HK-2 (cell line): ENCODE measurements around the gene IKBKG.
"Not testable (repeated sequence)": the region's sequence is repeated elsewhere in the genome, so short reads cannot be mapped to it uniquely, and the experiment has no call there.

Source experiments
- DNase-seq: peaks from one replicate; pipeline ENCODE4 v3.0.0-alpha.2; 2018; ENCODE audit not compliant: unreplicated experiment

Gene IKBKG, protein sequence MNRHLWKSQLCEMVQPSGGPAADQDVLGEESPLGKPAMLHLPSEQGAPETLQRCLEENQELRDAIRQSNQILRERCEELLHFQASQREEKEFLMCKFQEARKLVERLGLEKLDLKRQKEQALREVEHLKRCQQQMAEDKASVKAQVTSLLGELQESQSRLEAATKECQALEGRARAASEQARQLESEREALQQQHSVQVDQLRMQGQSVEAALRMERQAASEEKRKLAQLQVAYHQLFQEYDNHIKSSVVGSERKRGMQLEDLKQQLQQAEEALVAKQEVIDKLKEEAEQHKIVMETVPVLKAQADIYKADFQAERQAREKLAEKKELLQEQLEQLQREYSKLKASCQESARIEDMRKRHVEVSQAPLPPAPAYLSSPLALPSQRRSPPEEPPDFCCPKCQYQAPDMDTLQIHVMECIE

DNA sequence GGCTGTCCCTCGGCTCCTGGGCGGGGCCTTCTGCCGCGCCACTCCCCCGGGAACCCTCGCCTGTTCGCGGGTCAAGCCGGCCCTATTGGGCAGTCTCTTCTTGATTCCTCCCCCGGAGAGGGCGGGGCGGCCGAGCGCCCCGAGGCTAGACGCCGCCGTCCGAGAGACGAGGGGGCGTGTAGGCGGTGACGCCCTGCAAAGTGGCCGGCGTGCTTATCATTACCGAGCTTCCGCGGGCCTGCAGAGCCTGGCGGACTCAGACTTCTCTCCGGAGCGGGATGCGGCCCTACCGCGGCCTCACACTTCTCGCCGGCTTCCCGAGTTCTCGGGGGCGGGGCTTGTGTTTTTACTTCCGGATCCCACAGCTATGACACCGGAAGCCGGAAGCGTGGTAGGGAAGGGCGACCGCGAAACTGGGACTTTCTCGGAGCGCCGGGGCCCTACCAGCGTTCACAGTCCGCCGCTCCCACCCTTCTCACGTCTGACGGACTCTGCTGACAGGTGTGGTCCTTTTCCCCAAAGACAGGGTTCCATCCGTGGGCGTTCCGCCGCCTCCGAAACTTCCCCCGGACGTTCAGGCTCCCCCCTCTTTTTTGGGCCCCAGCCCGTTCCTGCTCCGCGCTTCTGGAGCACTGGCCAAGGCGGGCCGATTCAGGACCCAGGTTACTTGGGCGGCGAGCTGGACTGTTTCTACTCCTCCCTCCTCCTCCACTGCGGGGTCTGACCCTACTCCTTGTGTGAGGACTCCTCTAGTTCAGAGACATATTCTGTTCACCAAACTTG, at the start of gene IKBKG:
IKBKG (plus strand) TSS at position 376 of the 783 bp plus-strand sequence. CDS start 4,383 bp downstream, outside the sequence.
- peak; percentile 92 for DNase-seq

DNA sequence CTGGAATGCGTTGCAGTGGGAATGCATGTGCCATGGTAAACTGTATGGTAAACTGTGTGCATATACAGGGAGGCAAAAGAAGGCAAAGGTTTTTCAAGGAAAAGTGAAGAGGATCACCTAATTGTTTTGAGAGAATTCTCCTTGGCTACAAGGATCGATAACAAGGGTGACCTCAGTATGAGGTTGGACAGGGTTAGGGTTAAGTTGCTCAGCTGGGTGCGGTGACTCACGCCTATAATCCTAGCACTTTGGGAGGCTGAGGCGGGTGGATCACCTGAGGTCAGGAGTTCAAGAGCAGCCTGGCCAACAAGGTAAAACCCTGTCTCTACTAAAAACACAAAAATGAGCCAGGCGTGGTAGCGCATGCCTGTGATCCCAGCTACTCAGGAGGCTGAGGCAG, 46.0 kb upstream of the IKBKG start:
- DNase-seq = not testable (repeated sequence)

DNA sequence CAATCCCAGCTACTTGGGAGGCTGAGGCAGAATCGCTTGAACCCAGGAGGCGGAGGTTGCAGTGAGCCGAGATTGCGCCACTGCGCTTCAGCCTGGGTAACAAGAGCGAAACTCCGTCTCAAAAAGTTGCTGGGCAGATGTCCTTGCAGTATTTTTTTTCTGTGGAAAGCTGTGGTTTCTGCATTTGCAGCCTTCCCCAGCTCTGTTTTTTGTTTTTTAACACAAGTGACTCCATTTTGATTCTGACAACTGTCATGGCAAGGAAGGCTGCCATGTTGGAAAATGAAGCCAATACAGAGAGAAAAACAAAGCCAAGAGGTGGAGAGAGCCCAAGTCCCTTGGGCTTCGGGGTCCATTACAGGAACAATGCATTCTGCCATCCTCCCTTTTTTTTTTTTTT, 45.3 kb upstream of the IKBKG start:
- no peak for DNase-seq

DNA sequence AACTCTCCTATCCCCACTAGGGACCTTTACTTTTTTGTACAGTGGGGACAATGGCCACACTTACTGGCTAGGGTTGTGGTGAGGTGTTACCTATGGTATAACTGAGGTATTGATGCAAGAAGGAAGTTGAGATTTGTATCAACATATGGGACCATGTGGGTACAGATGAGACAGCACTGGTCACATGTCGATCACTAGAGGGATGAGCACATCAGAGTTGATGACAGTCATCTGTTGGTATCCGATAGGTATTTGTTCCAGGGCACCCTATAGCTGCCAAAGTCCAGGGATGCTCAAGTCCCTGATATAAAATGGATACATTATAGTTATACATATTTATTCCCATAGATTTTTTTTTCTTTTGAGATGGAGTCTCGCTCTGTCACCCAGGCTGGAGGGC, 44.4 kb upstream of the IKBKG start:
- no peak for DNase-seq

DNA sequence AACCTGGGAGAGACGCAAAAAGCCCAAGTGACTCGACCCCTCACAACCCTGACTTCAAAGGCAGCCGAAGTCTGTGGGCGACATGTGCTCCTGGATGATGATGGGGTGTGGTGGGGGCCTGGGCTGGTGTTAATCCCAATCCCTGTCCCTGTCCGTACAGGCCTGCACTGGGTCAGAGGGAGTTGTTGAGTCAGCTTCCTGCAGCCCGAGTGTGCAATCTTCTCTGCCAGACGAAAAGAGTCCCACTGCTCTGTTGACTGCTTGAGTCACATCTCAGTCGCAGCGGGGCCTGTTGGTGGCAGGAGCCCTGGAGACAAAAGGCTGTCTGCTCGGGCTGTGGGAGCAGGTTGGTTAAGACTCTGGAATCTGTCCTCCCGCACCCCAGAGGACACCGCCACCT, 41.7 kb upstream of the IKBKG start:
- peak; percentile 57 for DNase-seq

DNA sequence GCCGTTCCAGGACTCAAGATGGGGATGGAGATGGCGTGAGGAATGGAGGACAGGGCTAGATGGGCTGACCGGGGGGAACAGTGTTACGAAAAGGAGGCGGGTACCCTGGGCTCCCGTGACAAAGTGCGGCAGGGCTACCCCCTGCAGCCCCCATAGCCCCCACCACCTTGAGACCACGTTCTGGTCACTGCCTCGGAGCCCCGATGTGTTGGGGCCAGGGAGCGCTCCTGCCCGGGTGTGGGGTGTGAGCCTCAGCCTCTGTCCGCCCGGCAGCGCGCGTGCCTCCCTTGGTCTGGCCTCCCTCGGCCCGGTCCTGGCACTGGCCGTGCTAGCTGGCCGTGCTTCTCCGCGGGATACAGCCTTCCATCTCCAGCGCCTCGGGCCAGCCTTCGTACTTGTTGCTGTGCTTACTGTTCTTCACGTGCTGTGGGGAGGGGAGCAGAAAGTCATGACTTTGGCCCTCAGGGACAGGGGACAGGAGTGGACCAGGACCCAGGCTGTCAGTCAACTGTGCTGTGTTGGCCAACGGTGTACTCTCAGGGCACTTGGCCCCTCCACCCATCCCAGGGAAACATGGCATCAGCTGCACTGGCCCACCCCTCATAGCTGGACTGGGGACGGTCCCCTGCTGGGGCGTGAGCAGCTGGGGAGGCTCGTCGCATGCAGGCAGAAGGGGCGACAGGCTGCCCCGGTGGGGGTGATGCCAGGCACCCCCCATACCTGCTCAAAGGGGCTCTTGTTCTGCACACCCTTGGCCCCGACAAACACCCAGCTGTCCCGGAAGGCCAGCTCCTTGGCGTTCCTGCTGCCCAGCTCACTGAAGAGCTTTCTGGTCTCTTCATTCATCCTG, 40.7 kb upstream of the IKBKG start:
- no peak for DNase-seq

DNA sequence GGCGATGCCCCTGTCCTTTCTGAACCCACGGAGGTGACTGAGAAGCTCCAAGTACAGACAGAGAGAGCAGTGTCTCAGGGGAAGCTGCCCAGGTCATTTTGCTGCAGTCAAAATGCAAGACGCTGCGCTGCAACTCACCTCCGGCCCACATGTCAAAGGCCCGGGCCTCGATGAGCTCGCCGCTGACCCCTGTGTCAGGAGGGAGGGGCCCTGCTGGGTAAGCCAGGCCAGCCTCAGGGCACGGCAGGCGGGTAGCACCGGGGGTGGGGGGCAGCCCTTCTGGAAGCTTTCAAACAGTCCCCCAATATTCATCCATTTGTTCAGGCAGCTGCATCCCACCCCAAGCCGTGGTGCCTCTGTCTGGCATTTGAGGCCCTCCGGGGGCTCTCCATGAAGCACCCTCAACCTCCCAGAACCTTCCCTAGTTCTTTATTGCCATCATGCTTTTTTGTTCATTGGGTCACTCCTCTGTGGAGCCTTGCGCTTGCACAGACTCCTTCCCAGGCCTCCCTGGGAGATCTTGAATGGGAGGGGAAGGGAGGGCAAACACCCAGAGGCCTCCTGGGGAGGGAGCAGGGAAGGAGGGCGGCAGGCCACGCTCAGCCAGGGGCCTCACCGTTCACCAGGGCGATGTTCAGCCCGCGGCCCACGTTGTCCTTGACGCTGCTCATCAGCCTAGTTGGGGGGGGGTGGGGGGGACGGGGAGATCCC, 39.6 kb upstream of the IKBKG start:
- DNase-seq = no peak

DNA sequence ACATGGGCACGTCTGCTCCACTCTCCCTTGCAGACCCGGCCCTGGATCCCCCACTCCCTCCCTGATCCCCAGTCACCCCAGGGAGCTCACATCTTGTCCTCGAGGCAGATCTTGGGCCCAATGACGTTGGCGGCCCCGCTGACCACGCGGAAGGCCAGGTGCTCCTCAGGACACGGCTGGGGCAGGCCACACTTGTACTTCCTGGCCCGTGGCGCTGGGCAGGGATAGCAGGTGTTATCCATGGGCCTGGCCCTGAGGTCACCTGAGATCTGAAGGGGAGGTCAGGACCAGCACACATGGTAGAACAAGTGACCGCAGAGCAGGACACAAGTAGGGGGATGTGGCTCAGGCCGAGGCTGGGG, 39.1 kb upstream of the IKBKG start:
- no peak for DNase-seq

DNA sequence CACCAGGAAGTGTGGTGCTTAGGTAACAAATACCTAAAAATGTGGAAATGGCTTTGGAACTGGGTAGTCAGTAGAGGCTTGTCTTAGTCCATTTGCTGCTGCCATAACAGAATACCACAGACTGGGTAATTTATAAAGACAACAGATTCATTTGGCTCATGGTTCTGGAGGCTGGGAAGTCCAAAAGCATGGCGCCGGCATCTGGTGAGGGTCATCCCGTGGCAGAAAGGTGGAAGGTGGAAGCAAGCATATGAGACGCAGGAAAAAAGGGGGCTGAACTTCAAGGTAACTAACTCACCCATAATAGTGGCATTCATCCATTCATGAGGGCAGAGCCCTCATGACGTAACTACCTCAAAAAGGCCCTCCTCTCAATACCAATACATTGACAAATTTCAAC, 38.0 kb upstream of the IKBKG start:
- DNase-seq = no peak

DNA sequence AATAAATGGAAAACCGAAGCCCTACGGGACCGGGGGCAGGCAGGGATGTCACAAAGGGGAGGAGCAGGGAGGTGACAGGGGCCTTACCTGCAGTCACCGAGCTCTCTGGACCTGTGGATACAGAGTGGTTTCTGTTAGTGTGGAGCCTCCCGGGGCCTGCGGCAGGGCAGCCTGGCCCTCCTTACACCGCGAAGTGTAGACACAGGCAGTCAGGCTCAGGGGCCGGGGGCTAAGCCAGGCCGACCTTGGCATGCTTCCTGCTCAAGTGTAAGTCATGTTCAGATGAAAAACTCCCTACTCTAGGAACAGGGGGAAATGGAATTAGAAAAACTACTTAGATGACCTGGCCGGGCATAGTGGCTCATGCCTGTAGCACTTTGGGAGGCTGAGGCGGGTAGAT, 35.7 kb upstream of the IKBKG start:
- no peak for DNase-seq

DNA sequence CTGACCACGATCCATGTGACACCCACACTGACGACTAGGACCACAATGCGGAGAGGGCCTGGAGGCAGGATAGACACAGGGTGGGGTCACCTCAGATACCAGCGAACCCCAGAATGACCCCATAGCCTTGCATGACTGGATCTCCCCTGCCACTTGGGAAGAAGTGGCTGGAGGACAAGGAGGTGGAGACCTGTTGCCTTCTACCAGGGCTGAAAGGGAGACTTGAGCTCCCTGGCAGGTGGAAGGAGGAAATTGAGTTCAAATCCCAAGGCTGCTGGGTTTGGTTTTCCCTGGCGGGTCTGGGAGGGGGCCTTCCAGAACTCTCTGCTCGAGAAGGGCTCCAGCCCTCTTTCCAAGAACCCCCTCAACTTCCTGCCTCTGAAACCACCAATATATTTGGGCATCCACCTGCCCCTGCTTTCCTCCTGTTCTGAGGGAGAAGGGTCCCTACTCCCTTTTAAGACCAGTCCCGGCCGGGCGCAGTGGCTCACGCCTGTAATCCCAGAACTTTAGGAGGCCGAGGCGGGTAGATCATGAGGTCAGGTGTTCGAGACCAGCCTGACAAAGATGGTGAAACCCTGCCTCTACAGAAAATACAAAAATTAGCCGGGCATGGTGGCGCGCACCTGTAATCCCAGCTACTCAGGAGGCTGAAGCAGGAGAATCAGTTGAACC, 34.4 kb upstream of the IKBKG start:
- no peak for DNase-seq

DNA sequence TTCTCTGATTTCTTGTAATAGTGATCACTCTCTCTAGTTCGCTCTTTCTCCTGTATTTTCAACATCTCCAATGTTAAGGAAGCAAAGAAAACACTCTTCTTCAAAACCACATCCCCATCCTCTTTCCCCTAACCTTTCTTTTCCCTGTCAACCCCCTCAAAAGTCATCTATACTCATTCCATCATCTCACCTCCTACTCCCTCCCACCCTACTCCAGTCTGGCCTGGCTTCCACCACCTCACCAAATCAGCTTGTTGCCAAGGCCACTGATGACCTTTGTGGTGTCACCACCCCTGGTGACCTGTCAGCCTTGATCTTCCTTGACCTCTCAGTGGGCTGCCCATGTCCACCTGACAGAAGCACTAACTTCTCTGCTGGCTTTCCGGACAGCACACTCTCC, 33.7 kb upstream of the IKBKG start:
- no peak for DNase-seq

DNA sequence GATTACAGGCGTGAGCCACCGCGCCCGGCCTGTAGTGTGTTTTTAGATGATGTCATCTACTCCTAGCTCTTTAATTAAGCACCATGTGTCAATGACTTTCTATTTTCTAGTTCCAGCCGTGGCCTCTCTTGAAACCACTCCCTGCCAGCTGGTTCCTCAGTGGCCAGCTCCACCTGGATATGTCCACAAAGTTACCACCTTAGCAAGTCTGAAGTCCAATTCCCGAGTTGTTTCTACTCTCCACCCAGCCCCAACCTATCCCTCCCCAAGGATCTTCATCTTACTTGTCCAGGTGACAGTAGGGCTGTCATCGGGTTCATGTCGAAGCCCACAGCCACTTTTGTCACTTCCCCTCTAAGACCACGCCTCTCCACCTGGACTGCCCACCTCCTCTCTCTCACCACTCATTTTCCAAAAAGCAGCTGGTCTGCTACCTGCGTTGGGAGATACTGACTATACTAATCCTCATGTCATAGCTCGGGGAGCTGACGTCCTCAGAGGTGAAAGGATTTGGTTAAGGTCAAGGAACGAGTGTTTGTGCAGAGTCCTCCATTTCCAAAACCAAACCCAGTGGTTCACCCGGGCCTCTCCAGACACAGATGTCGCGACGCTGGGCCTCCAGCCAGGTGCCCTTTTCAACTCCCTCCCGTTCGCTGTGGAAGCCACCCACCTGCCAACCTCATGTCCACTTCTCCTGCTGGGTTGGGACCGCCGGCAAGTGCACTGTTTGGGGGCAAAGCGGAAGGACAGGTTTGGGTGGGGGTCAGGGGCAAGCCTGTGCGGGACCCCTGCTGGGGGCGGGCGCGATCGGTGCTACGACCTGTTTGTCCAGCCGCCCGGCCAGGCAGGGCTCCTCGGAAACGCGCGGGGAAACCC, 32.1 kb upstream of the IKBKG start:
- DNase-seq = no peak

DNA sequence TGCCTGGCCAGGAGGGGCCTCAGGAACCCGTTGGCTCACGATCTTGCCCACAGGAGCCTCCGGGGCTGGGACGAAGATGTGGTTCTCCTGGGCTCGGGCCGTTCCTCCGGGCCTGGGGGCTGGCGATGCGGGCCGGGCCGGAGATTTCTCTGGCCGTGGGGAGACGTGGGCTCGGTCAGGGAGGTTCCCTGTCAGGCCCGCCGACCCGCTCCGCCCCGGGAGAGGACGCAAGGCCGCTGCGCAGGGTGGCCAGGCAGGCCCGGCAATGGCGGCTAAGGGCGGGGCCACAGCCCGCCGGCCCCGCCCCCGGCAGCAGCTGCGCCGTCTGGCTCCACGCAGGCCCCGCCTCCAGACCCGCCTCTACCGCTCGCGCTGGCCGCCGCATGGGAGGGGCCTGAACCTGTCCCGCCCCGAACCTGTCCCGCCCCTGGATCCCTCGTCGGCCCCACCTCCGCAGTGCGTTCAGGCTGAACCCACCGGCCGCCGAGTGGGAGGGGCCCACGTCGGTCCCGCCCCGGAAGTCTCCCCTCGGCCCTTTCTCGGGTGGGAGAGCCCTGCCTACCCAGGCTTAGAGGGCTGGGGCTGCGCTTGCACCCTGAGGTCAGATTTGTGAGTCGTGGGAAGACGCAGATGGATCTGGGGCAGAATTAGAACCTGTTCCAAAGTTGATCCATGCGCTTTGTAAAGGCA, 31.3 kb upstream of the IKBKG start, which contains the start of gene FAM3A:
FAM3A (minus strand) TSS at position 267 of the 690 bp plus-strand sequence. CDS start 460 bp downstream, outside the sequence.
- DNase-seq = peak; percentile 94

DNA sequence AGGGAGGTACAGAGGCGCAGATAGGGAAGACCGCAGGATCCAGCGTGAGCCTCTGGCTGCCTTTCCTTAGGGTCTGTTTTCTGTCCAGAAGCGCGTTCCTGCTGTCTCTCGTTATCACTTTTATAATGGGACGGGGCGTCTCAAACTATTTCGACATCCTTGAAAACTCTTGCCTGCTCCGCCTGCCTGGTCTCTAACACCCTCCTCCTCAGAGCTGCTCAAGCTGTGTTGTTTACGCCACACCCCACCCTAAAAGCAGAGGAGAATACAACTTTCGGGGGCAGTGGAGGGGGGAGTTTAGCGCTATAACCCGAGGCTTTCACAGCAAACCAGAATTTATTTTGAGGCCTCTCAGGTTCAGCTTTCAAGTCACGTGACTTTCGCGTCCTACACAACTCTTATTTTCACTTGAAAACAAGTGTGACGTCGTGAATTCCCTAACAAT, 30.7 kb upstream of the IKBKG start:
- DNase-seq = no peak

DNA sequence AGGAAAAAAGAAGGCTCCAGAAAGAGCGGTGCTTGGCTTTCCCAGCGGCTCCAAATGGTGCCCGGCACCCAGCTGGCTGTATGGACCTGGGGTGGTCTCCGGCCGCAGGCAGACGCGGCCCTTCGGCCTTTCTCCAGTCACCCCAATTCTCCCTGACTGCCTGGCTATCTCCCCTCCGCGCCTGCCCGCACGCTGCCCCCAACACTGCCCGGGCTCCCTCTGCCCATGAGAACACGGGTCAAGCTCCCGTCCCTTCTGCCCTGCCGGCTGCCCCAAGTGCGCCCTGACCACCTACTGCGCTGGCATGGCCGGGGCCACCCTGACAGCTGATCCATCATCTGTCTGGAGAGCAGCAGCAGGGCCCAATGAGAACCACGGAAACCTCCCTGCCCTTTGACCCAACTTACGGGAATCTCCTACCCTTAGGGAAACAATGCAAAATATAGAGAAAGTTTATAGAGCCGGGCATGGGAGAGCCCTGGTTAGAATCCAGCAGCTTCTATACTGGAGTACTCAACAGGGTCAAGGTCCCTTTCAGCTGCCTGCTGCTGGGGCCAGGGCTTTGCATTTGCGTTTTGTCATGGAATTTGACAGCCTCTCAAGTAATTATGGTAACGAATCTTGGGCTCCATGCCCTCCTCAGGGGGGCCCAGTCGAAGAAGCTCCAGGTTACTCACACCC, 30.2 kb upstream of the IKBKG start:
- DNase-seq = no peak

DNA sequence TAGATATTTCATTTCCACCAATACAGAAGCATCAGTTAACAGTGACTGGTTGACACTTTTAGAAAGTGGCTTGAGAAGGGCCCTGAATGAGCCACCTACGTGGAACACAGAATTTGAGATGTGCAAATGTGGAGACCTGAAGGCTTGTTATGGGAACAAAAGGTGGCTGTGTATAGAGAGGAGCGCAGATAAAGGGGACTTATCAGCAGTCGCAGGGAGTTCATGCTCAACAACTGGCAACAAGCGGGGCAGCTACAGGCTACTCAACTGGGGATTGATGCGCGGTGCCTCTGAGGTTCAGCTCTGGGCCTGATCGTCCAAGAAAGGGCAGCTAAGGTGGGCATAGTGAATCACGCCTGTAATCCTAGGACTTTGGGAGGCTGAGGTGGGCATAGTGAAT, 28.0 kb upstream of the IKBKG start:
- no peak for DNase-seq

DNA sequence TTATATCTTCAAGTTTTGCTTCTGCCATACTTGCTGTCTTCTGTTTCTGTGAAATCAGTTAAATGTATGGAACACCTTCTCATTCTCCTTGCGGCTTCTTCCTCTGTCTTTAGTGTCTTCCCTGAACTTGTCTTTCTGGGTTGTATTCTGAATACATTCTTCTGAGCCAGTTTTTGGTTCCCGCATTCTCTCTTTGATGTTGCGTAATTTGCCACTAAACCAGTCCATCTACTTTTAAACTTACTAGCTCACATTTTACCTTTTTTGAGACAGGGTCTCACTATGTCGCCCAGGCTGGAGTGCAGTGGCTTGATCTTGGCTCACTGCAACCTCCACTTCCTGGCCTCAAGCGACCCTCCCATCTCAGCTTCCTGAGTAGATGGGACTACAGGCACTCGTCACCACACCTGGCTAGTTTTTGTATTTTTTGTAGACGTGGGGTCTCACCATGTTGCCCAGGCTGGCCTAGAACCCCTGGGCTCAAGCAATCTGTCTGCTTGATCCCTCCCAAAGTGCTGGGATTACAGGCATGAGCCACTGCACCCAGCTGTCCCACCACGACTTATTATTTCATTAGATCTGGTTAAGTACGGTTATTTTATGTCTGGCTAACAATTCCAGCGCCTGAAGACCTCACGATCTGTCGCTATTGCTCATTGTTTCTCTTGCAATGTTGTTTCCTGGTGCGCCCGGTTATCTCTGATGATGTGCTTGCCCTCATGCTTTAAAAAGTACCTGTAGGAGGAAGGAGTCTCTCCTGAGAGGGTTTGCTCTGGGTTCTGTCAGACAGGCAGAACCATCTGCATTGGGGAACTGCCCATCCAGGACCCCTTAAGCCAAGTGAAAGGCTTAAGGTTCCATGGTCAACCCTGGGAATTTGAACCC, 21.6 kb upstream of the IKBKG start:
- no peak for DNase-seq
